HG02798 (cell line): ENCODE results near the gene CHL1.

Source experiments
- ATAC-seq: cut with Tn5 transposase; IDR thresholded peaks from one replicate; pipeline ENCODE4 v1.9.1; 2021; ENCODE audit warnings: mild to moderate bottlenecking; ENCODE audit not compliant: unreplicated experiment, poor library complexity

CHL1 gene

DNA sequence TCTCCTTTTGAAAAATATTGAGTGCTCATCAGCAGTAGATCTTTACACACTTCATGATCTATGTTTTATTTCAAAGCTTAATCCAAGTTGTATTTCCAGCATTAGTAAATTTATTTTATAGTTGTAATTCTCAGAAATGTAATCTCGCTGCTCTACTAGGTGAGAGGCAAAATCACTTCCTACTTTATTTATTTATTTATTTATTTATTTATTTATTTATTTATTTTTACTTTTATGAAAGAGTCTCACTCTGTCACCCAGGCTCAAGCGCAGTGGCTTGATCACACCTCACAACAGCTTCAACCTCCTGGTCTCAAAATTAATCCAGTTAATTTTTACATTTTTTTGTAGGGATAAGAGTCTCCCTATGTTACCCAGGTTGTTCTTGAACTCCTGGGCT lies 127.9 kb downstream of the CHL1 start:
- no peak for ATAC-seq

DNA sequence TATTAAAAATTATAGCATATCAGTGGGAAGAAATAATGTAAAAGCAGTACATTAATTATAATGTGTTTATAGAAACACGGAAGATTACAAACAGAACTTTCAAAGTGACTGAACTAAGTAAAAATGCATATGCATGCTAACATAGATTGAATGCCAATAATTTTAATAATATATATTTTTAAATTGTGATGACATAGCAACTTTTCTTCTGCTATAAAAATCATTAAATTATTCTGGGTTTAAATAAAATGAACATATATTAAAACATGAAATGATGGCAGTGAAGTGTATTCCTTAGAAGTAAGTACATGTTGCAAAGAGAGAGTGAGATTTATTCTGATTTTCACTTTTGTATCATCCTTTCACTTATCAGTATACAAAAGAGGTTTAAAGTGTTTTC lies 128.9 kb downstream of the CHL1 start:
- ATAC-seq: no peak

DNA sequence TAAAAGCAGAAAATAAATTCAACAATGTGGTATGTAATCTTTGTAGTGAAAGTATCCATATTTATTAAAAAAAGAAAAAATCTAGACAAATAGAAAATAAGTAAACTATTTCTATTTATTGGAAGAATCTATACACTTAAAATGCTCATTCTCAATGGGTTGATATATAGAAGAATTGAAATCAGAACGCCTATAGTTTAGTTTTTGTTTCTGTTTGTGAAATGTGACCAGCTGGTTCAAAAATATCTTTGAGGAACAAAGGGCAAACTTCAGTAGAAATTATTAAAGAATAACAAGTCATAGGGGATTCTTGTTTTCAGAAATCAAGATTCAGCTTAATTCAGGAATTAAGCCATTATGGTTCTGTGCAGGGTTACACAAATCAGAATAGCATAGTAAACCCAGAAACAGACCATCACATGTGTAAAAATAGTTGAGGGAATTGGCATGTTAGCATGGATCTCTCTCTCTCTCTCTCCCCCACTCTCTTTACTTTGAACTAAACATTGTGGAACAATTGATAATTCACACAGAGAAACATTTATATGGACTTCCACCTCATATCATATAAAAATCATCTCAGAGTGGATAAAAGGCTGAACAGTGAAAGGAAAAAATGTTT lies 134.0 kb downstream of the CHL1 start:
- peak; percentile 45 for ATAC-seq

DNA sequence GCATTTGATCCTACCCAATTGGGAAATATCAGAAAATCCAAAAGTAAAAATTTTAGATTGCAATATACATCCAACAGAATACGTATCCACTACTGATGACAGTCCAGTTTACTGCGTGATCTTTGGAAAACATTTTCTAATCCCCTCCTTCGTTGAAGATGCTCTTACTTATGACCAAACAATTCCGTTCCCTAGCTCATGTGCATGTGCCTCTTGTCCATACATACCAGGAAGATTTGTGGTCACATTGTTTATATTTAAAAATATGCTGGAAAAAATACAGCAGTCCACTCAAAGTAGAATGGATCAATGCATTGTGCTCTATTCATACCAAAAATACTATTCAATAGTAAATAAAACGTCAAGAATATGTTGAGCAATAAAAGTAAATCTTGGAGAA lies 135.3 kb downstream of the CHL1 start:
- ATAC-seq: no peak

DNA sequence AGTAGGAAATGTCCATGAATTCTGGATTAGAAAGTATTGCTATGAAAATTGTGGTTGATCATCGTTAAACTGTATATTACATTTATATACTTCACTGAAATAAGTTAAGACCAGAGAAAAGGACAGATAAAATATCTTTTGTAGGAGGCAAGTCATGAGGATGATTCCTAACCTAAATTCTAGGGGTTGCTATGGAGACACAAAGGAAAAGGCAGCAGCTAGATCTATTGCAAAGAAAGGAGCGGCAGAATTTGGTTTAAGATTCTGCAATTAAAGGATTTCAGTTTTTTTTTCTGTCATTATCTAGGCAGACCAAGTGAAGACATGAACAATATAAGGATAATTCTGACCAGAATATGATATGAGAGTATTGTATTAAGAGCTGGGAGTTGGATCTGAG lies 136.1 kb downstream of the CHL1 start:
- ATAC-seq: no peak

- ATAC-seq: no peak
Observed at GRCh38 chr3:335240-335639, 138.7 kb downstream of the CHL1 start.

DNA sequence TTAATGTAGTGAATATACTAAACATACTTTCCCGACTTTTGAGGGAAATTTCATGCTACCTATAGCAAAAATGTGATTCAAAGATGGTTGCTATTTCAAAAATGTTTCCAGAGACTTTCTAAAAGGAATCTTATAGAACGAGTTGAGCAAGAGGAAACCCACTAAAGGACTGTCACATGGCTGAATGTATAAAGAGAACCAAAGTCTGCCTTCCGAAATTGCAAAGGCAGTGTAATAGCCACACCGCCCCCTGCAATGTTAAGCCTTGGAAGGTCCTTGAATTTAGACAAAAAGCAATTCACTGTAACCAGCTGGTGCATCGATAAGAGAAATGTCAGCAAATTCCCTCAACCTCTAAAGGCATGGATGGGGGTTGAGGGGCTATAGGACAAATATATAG lies 142.8 kb downstream of the CHL1 start:
- no peak for ATAC-seq

DNA sequence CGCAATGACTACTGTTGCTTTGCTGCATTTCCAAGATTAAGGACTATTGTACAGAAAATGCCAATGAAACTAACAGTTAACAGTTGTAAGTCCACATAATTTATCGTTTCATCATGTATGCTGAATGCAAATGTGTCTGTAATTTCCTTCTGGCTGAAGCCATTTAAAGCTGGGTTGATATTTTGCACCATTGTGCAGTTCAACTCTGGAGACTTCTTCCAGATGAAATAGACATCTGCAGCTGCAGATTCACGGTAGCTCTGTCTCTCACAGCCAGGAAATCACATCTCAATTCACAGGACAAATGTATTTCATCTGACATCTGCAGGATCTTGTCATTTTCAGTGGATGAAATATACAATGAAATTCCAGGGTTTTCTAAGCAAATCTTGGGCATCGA lies 145.4 kb downstream of the CHL1 start:
- ATAC-seq: no peak

DNA sequence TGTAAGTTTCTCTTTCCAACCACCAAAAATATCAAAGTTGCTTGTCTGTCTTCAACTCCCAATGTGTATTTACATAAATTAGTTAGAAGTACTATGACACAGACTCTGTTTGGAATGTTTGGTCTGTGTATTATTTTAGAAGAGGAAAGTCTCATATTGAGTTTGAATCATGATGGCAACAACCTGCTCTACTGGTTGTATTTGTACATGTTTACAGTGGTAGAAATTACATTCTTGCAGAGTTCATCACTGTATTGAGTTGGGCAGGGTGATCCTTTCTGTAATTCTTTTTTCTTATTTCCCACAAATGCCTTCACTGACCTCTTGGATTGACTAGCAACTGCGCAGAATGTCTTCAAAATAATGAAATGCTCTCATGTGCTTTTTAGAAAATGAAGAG lies 149.6 kb downstream of the CHL1 start:
- ATAC-seq: no peak

GRCh38 chr3:347581-347980 lies 151.0 kb downstream of the CHL1 start:
- ATAC-seq: no peak

DNA sequence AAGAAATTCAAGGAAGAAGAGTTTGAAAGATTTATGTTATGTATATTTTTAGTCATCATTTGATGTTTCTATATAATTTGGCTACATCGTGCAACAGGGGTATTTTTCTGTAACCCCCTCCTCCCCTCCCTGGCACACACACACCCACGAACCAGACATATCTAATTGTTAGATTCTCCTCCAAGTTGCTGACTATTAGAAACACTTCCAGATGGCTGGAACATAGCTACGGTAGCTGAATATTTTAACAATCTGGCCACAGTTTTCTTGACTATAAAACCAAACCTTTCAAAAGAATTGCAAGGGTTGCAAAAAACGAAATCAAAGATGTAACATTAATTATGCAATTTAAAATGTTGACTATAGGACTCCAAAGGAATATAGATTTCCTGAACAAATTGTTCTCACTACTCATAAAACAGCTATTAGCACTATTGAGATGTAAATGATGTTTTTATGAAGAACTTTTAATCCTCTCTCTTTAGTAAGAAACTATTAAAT lies 154.4 kb downstream of the CHL1 start:
- ATAC-seq: no peak

- no peak for ATAC-seq
Observed at GRCh38 chr3:352599-352998, 156.0 kb downstream of the CHL1 start.

- no peak for ATAC-seq
Observed at GRCh38 chr3:353191-353739, 156.7 kb downstream of the CHL1 start.

DNA sequence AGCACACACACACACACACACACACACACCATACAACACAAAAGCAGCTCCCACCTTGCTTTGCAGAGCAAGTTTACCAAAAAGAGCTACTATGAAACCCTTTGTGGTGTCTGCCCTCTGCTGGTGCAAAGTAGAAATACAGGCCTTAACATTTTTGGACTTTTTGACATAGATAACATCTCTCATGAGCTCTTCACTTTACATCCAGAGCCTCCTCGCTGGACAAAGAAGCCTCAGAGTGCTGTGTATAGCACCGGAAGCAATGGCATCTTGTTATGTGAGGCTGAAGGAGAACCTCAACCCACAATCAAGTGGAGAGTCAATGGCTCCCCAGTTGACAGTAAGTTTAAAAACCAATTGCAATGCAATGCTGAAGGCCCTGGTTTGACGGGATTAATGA lies 157.9 kb downstream of the CHL1 start:
- ATAC-seq: peak; percentile 70

- peak; percentile 62 for ATAC-seq
Observed at GRCh38 chr3:355622-356021, 159.1 kb downstream of the CHL1 start.

GRCh38 chr3:356952-357351 lies 160.4 kb downstream of the CHL1 start:
- no peak for ATAC-seq

- ATAC-seq: peak; percentile 73
Observed at GRCh38 chr3:359672-360071, 163.1 kb downstream of the CHL1 start.

GRCh38 chr3:362681-363338 lies 166.2 kb downstream of the CHL1 start:
- no peak for ATAC-seq

- no peak for ATAC-seq
Observed at GRCh38 chr3:364287-364686, 167.7 kb downstream of the CHL1 start.

DNA sequence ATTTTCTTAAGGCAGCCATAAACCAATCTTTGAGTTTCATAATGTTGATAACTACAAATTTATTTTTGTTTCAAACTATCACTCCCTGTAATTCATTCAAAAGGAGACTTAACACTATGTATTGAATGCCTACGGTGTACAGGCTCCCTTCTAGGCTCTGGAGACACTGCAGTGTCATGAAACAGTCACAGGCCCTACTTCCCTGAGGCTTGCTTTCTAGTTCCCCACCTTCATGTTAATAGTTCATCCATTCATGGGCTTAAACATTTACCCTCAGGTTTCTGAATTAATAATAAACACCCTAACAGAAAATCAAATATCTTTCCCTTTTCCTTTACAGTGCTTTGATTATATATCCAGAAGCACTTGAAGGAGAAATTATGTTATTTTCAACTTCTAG lies 168.7 kb downstream of the CHL1 start:
- ATAC-seq: peak; percentile 83

- ATAC-seq: peak; percentile 45
Observed at GRCh38 chr3:366253-366652, 169.7 kb downstream of the CHL1 start.
